Measurements from ENCODE around the gene MADD.

- TF ChIP-seq CTCF (IDR thresholded peaks at IDR 0.05), result no peak
- TF ChIP-seq POLR2A (IDR thresholded peaks at IDR 0.05), result no peak
Measured at GRCh38 chr11:47340010-47340409, 70.1 kb downstream of the MADD start.
